Measurements from ENCODE around the gene SPINK4. TPM values are rescaled to one million over a fixed set of nuclear protein-coding genes. Genes with fewer than 3 reads are reported as not detected.

Gene SPINK4
- total RNA-seq, 1 donor from 2014 or later = not detected

DNA sequence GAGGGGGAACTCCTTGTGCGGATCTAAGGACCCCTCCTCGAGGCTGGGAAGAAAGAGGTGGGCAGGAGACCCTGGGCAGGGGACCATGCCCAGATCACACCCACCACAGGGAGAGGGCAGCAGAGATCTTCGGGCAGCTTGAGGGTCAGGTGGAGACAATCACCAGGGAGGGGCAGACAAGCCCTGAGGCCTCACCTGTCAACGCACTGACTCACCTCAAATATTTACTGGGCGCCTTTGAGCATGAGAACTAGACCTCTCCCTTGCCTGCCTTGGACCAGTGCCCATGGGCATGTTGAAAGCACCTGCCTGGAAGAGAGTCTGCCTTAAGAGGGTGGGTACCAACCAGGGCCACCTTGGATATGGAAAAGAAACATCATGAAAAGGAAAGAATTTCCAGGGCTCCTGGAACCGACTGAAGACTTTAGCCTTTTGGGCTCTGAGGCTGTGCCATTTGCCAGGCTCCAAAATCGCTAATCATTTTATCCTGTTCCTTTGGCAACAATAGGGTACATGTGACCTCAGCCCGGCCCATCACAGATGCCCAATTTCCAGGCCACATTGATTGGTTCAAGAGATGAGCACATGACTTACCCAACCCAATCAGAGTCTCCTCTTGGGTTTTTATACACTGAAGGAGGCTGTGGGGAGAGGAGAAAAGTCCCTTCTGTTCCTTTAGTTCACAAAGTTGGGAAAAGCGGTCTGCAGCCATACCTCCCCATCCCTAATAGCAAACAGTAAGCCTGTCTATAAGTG, 10.4 kb upstream of the SPINK4 start:
- DNase-seq = no peak

DNA sequence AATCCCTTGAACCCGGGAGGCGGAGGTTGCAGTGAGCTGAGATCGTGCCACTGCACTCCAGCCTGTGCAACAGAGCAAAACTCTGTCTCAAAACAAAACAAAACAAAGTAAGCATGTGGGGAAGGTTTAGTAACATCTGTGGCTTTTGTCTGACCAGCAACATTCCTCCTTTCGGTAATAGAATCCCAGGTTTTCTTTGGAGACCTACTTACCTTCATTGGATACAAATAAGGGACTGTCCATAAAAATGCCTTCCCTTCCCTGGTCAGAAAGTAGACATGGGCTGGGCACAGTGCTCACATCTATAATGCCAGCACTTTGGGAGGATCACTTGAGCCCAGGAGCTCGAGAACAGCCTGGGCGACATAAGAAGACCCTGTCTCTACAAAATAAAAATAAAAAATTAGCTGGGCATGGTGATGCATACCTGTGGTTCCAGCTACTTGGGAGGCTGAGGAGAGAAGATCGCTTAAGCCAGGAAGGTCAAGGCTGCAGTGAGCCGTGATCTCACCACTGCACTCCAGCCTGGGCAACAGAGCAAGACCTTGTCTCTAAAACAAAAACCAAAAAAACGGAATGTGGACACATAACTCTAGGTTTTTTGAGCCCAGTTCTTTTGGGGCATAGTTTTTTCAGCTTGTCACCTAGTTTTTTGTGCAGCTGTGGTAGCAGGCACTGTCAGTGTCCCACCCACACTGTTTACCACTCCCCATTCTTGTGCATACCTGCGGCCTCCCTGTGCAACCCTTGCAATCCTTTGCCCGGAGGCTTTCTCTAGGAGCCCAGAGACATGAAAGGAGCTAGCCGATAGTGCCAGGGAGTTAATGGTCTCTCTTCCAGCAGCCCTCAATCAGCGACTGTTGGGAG, 9.0 kb upstream of the SPINK4 start:
- no peak for DNase-seq

DNA sequence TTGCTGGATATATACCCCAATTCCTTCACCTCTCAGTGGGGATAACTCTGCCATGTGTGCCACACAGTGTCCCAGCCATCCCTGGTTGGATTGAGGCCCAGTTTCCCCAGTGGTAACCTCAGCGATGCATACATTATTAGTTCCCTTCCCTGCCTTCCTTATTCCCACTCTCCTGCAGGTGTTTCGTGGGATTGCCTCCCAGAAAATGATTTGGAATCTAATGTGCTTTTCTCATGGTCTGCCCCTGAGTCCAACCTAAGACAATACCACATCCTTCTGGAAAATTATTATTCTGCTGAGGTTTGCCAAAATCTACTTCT, 8.4 kb upstream of the SPINK4 start:
- DNase-seq = no peak

DNA sequence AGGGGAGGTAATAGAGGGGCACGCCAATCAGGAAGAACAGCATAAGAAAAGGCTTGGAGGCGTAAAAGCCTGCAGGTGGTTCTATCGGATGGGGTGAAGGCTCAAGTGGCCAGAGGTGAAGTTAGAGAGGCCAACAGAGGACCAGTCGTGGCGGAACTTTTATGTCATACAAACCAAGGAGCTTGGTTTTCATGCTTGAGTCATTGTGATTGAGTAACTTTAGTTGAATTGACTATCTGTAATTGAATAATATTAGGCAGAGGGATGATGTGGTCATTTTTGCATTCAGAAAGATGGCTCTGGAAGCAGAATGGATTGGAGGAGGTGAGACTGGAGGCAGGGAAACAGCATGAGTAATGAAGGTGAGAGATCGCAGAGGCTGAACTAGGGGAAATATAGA, 7.2 kb upstream of the SPINK4 start:
- DNase-seq = no peak

DNA sequence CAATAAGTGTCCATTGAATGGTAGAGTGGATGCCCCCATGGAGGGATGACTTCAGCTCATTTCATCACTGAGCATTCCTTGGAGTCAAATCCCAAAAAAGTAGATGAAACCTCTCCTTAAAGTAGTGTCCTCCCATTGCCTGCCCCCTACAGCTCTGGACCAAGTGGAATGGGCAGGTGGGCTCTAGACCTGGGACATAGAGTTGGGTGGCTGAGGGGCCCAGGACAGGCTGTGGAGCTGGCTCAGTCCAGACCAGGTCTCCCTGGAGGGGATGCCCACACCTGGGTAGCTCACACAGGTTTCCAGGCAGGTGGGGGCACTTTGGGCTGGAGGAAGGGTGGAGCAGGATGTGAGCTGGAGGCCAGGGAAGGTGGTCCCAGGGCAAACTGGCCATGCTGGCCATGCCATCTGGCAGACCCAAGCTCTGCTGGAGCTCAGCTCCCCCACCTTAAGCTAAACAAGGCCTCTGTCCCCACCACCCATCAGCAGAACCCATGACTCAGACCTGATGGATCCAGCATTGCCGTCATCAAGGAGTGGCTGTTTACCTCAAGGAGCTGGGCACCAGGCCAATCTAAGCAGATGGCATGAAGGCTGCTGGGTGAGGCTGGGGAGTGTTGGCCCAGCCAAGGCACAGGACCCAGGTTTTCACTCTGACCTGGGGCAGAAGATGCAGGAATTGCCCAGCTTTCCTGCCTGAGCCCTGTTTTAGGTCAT, 6.2 kb upstream of the SPINK4 start:
- DNase-seq = no peak

DNA sequence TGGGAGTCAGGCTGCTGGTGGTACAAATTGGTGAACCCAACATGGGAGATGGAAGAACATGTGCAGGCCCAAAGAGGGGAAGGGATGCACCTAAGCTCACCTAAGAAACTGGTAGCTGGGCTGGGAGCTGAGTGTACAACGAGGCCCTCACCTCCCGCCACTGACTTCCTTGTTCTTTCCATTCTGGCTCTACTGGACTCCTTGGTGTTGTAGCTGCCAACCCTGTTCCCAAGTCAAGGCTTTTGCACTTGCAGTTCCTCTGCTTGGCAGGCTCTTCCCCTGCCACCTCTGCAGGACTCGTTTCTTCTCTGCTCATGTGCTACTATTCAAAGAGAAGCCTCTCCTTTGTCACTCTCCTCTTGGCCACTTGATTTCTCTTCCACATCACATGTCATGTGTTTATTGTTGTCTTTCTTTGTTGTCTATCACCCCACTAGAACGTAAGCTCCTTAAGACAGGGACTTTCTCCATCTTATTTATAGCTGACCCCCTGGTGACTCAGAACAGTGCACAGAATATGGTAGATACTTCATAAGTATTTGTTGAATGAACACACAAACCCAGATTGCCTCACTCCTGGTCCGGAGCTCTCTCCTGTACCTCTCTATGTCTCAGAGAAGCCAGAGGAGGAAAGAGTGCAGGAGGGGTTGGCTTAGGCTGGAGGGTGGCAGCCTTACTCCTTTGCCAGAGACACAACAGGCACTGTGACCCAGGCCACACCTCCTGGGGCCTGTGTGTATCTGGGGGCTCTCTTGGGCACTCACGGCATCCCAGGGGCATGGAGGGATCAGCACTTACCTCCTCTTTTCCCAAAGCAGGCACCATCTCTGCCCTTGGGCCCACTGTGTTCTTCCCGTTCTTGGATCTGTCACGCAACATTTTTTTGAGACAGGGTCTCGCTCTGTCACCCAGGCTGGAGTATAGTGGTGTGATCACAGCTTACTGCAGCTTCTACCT, 5.2 kb upstream of the SPINK4 start:
- DNase-seq = no peak

DNA sequence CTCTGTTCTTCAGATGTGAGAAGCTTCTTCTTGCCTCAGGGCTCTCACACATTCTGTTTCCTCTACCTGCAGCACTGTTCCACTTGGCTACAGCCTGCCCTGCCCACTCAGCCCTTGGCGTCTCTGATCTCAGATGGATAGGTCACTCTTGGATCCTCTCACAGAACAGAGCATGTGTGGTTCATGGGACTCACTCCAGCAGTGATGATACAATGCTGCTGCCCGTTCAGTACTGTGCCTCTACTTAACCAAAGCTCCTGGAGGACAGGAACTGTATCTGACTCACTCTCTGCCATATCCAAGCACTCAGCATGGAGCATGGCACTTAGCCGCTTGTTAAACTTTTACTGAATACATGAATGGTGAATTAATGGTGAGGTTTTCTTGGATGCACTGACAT, 3.4 kb upstream of the SPINK4 start:
- no peak for DNase-seq

DNA sequence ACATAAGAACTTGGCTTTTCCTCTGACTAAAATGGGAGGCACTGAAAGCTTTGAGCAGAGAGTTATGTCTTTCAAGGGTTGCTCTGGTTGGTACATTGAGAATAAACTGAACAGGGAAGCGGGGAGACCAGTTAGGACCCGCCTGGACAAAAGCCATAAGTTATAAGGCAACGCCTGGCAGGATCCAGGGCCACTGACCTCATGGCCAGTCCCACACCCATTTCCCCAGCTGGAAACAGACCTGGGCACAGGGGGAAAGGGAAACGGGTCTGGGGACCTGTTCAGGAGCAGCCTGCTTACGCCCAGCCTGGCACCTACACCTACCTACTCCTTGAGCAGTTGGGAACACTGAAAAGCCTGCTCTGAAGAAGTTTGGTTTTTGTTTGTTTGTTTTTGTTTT, 1.3 kb downstream of the SPINK4 start:
- no peak for DNase-seq

DNA sequence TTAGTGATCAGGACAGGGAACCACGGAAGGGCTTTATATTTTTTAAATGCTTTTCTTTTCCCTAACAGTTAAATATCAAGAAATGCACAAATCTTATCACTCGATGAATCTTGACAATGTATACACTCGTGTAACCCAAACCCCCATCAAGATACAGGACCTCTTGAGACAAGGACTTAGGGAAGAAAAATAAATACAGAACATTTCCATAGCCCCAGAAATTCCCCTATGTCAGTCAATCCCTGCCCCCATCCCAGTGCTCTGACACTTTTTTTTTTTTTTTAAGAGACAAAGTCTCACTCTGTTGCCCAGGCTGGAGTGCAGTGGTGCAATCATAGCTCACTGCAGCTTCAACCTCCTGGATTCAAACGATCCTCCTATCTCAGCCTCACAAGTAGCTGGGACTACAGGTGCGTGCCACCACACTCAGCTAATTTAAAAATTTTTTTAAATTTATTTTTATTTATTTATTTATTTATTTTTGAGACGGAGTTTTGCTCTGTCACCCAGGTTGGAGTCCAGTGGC, 2.7 kb downstream of the SPINK4 start:
- DNase-seq = no peak

DNA sequence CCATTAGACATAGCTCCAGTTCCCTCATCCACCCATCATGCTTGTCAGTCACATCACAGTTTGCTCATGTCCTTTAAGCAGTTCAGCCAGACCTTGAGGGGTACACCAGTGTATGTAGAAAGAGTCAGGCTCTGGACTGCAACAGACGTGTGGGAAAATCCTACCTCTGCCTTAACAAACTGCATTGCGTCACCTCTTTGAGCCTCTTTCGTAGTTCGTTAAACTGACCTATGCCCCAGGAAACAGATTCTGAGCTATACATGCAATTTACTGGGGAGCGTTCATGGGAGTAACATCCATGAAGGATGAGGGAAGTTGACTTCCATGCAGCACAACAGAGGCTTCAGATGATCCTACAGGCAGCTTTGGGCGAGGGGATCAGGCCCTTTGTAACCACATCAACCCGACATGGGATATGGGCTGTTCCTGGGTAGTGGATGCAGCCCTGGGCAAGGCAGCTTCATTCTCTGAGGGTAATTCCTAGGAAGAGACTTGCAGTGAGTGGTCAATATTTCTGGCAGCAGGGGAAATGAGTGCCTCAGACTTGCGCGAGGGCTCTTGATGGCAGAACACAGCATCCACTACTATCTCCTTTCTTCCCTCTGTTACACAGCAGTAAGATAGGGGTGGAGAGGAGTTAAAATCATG, 4.3 kb downstream of the SPINK4 start:
- DNase-seq = no peak

DNA sequence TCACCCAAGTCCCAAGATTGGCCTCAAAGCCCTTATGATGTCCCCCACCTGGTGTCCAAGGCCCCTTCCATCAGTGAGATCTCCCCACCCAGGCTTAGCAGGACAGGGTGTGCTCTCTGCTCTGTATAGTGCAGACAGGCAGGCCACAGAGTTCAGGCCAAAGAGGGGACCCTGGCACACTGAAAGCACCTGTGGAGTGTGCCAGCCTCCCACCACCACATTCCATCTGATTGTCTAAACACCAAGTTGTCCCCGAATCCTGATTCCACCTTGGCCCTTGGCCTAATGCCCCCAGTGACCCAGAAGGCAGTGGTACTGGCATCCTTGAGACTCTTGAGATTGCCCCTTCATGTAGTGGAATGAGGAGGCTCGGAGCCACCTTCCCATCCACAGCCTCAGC, 5.4 kb downstream of the SPINK4 start:
- DNase-seq = no peak

DNA sequence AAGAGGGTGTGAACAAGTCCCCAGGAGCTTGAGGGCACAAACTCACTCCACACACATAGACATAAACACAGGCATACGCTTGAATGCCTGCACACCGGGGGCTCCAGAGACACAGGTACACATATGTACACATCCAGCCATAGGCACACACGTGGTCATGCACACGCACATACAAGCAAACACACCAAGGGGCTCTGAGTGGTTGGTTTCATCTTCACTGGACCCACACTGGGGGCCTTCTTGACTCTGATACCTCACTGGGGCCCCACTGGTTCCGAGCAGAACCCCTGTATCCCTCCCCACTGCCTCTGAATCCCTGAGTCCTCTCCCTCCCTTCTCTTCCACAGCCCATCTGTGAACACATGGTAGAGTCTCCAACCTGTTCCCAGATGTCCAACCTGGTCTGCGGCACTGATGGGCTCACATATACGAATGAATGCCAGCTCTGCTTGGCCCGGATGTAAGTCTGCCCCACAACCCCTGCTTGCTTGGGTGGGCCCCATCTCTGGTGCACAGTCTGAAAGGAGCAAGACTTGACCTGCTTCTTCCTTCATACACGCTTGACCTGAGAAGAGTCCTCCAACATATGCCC, 6.4 kb downstream of the SPINK4 start:
- no peak for DNase-seq

DNA sequence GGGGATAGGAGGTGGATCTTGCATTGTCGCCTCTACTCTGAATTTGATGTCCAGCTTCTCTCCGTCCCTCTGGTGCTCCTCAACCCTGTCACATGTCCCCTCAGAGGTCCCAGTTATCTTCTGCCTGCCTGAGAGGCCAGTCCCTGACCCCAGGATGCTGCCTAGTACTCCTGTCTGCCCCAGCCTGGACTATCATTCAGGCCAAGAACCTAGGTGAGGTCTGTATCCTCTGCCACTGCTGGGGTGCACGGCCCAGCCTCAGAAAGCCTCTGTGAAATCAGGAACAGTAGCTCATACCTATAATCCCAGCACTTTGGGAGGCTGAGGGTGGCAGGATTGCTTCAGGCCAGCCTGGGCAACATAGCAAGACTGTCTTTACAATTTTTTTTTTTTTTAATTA, 8.6 kb downstream of the SPINK4 start:
- DNase-seq = no peak

DNA sequence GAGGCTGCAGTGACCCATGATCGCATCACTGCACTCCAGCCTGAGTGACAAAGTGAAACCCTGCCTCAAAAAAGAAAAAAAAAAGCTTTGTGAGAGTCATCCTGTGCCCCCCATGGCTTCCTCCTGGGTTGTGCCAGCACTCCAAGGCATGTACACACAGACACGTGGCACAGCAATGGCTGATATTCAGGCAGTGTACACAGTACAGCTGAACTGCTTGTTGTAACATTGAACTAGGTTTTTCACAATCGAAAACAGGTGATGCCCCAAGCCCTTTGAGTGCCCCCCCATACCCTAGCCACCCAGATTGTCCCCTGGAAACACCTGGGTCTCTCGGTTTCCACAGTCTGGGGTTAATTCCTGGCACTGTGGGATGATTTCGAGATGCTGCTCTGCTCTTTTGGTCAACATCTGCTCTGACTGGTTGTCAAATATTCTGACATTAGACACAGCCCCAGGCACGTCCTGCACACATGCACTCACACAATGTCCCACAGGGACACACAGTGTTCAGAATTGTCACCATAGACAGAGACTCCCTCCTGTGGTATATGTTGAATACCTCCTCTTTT, 9.2 kb downstream of the SPINK4 start:
- DNase-seq = no peak

DNA sequence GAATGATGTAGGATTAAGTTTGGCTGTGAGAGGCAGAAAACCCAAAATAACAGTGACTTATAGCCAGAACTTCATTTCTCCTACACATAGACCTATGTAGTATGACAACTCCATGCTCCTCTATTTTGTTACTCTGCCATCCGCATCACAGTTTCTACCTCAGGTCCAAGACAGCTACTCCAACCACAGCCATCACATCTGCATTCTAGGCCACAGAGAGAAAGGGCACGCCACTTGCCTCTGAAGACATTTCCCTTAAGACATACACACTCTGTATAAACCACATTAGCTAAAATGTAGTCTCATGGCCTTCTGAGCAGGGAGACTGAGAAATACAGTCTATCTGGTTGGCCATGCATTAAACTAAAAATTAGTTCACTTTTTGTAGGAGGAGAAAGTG, 10.0 kb downstream of the SPINK4 start:
- DNase-seq = no peak

DNA sequence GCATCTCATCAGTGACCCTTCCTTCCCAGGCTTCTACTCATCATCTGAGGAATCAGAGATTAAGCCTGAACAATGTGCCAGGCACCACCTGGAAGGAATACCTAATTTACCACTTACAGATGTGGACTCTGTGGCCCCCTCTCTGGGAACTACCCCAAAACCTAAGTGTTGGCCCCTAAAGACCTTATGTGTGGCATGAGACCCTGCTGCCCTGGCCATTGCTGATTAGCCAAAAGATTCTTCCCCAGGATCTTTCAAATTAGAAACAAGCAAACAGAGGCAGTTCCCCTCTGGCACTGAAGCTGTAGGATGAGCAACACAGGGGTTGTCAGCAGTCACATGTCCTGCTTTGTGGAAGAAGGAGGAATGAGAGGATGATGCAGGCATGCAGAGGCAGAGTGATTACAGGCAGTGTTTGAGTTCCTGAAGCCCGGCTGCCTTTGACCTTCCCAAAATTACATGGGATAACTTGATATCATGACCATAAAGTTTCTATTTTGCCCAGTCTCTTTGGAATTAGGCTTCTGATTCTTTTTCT, 10.6 kb downstream of the SPINK4 start:
- DNase-seq = no peak

DNA sequence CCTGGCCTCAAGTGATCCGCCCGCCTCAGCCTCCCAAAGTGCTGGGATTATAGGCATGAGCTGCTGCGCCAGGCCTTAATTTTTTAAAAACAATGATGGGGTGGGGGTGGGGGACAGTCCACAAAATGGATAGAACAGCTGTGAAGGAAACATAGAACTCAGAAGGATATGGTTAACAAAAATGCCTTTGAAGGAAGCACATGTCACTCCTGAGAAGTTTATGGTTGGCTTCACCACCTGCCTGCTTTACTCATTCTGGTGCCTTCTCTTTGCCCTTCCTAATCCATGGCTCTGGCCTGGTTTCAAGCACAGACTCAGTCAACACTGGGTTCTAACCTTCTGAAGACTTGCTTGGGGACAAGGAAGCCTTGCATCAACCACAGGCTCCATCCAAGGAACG, 14.2 kb downstream of the SPINK4 start:
- DNase-seq = no peak

DNA sequence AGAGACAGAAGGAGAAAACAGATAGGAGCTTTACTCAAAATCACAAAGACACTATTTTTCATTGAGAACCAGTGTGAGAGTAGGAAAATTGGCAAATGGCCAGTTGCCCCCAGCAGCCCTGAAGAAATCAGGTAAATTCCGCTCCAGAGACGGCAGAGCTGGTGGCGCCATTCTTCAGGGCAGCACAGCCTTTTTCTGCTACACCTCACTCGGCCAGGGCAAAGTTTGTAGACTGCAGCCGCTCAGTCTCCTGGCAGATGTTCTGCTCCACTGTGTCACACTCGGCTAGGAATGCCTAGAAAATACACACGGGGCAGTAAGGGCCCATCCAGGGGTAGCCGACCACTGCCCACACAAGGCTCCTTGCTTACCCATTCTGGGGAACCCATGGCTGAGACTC, 15.0 kb downstream of the SPINK4 start:
- no peak for DNase-seq

DNA sequence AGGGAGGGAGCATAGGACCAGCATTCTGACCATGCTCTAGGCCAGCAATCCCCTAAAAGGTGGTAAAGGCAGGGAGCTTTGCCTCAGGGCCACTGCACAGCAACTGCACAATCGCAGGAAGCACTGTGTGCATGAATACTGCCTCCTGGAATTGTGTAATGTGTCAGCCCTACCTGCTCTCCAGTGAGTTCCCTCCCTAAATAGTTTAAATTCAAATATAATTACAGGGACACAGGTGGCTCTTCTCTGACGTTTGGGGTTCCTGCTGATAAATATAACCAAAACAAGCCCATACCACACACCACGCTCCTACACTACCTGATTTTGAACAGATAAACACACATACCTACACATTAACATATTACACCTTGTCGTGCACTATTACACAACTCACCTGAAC, 15.5 kb downstream of the SPINK4 start:
- no peak for DNase-seq

DNA sequence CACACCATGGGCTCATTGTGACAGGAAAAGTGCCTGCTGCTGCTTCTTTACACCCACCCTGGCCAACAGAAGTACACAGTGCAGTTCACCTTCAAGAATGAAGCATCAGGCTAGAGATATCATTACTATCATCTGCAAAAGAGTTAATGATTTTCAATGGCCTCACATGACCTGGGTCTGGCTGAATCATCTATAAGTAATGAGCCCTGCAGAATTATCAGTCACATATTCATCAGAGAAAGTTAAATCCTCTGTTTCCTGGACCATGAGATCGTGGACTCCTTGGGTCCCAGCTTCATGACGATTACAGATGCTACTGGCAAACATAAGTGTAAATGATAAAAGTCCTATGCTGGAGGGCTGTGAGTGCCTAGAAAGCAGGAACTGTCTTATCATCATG, 16.3 kb downstream of the SPINK4 start:
- no peak for DNase-seq

Data from occipital lobe (tissue), 2 donors.